RWPE2 (cell line): Measurements from ENCODE around the gene JAG2.

Experiments
- ATAC-seq: fragments of 200-7000 bp; cut with Tn5 transposase; 3 replicates; pipeline ENCODE4 v1.9.1; 2021; ENCODE audit warnings: low read depth
- DNase-seq: peaks from one replicate; pipeline ENCODE4 v3.0.0-alpha.2; 2020; ENCODE audit warnings: low spot score
- H3K27ac ChIP-seq: fragments of 450-650 bp; 2 replicates; pipeline ENCODE4 v1.5.1; 2017; ENCODE audit warnings: mild to moderate bottlenecking; ENCODE audit not compliant: poor library complexity, severe bottlenecking
- H3K27me3 ChIP-seq: fragments of 250-450 bp; sonication (Bioruptor Pico); 2 replicates; pipeline ENCODE4 v1.5.1; 2021; ENCODE audit warnings: mild to moderate bottlenecking, moderate library complexity; ENCODE audit not compliant: insufficient read depth, poor library complexity, severe bottlenecking
- H3K36me3 ChIP-seq: fragments of 250-450 bp; sonication (Bioruptor Pico); 2 replicates; pipeline ENCODE4 v1.5.1; 2020; ENCODE audit warnings: low read depth, mild to moderate bottlenecking, moderate library complexity
- H3K4me1 ChIP-seq: fragments of 250-450 bp; sonication (Bioruptor Pico); 2 replicates; pipeline ENCODE4 v1.5.1; 2021; ENCODE audit warnings: mild to moderate bottlenecking, moderate library complexity; ENCODE audit not compliant: insufficient read depth, poor library complexity, severe bottlenecking
- H3K4me3 ChIP-seq: fragments of 250-450 bp; sonication (Bioruptor Pico); 2 replicates; pipeline ENCODE4 v1.5.1; 2021; ENCODE audit warnings: mild to moderate bottlenecking, moderate library complexity; ENCODE audit not compliant: severe bottlenecking
- H3K9me3 ChIP-seq: fragments of 250-450 bp; sonication (Bioruptor Pico); 2 replicates; pipeline ENCODE4 v1.5.1; 2021; ENCODE audit warnings: mild to moderate bottlenecking, moderate library complexity; ENCODE audit not compliant: severe bottlenecking
- CTCF ChIP-seq: fragments of 450-650 bp; IDR thresholded peaks from one replicate; pipeline ENCODE4 v1.5.1; 2017; ENCODE audit warnings: mild to moderate bottlenecking, moderate library complexity; ENCODE audit not compliant: poor library complexity, severe bottlenecking

Gene JAG2

GRCh38 chr14:105201156-105201924 is 32.8 kb upstream of the JAG2 start:
- no peak for ATAC-seq
- no peak overlapping the region for H3K27ac ChIP-seq
- no peak for TF ChIP-seq CTCF

GRCh38 chr14:105200641-105201040 is 32.1 kb upstream of the JAG2 start:
- Histone ChIP-seq H3K27me3 (peaks cover 21% of the 10 kb centered on the region), H3K36me3 (no peaks in the 10 kb centered on the region), H3K4me3 (no peak overlapping the region), H3K9me3 (no peaks in the 10 kb centered on the region), H3K27ac (no peak overlapping the region), H3K4me1 (peaks cover 9% of the 10 kb centered on the region)
- ATAC-seq = no peak
- no peak for DNase-seq
- TF ChIP-seq CTCF = no peak

More at GRCh38 chr14:105201156-105201924, 32.8 kb upstream of the JAG2 start:
- Histone ChIP-seq H3K27me3 (peaks cover 14% of the 10 kb centered on the region), H3K4me3 (no peak overlapping the region), H3K36me3 (no peaks in the 10 kb centered on the region), H3K9me3 (no peaks in the 10 kb centered on the region), H3K4me1 (peaks cover 9% of the 10 kb centered on the region)
- DNase-seq = no peak

GRCh38 chr14:105200074-105200473 is 31.5 kb upstream of the JAG2 start:
- no peak for ATAC-seq
- H3K27me3 ChIP-seq = peaks cover 21% of the 10 kb centered on the region
- H3K36me3 ChIP-seq = no peaks in the 10 kb centered on the region
- no peaks in the 10 kb centered on the region for H3K9me3 ChIP-seq
- no peak overlapping the region for H3K27ac ChIP-seq
- TF ChIP-seq CTCF = no peak
- peaks cover 9% of the 10 kb centered on the region for H3K4me1 ChIP-seq
- no peak for DNase-seq
- H3K4me3 ChIP-seq = no peak overlapping the region

GRCh38 chr14:105199093-105199492 is 30.5 kb upstream of the JAG2 start:
- H3K36me3 ChIP-seq = no peaks in the 10 kb centered on the region
- no peak for TF ChIP-seq CTCF
- no peak overlapping the region for H3K4me3 ChIP-seq
- ATAC-seq (no peak), DNase-seq (no peak)
- H3K4me1 ChIP-seq = peaks cover 2% of the 10 kb centered on the region
- H3K27ac ChIP-seq = no peak overlapping the region
- no peaks in the 10 kb centered on the region for H3K9me3 ChIP-seq
- H3K27me3 ChIP-seq = peaks cover 21% of the 10 kb centered on the region

GRCh38 chr14:105198588-105198987 is 30.0 kb upstream of the JAG2 start:
- no peak for TF ChIP-seq CTCF
- Histone ChIP-seq H3K27me3 (peaks cover 21% of the 10 kb centered on the region), H3K9me3 (no peaks in the 10 kb centered on the region), H3K4me1 (peaks cover 3% of the 10 kb centered on the region), H3K27ac (no peak overlapping the region), H3K4me3 (no peak overlapping the region), H3K36me3 (no peaks in the 10 kb centered on the region)
- DNase-seq (no peak), ATAC-seq (no peak)
